Measurements from ENCODE around the gene ROBO1.

GRCh38 chr3:78905700-78906099, 862.1 kb downstream of the ROBO1 start:
- TF ChIP-seq CTCF (IDR thresholded peaks at IDR 0.05) (no peak), EZH2 (IDR thresholded peaks at IDR 0.05; ENCODE audit: borderline replicate concordance, insufficient read depth, low read depth, low read length, poor library complexity, severe bottlenecking) (no peak)

Data from B cell (primary cell).